Measurements from ENCODE around the gene HOXB1. TPM values are rescaled to one million over a fixed set of nuclear protein-coding genes. Genes with fewer than 3 reads are reported as not detected.

The HOXB1 gene
- polyA plus RNA-seq, 1 experiment = not detected

- TF ChIP-seq, protein P1, sequence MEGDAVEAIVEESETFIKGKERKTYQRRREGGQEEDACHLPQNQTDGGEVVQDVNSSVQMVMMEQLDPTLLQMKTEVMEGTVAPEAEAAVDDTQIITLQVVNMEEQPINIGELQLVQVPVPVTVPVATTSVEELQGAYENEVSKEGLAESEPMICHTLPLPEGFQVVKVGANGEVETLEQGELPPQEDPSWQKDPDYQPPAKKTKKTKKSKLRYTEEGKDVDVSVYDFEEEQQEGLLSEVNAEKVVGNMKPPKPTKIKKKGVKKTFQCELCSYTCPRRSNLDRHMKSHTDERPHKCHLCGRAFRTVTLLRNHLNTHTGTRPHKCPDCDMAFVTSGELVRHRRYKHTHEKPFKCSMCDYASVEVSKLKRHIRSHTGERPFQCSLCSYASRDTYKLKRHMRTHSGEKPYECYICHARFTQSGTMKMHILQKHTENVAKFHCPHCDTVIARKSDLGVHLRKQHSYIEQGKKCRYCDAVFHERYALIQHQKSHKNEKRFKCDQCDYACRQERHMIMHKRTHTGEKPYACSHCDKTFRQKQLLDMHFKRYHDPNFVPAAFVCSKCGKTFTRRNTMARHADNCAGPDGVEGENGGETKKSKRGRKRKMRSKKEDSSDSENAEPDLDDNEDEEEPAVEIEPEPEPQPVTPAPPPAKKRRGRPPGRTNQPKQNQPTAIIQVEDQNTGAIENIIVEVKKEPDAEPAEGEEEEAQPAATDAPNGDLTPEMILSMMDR (IDR thresholded peaks at IDR 0.05; ENCODE audit: insufficient read depth, low read depth, low read length) = no peak
- DNase-seq (ENCODE audit: low read depth) = no peak
- CTCF ChIA-PET = interaction anchor here (0.6 to 1.5 kb wide), 2 partner anchors 42 to 51 kb away, joined by 4 read pairs; no protein-coding TSS in a partner anchor
- H3K4me3 ChIP-seq (ENCODE audit: low read depth, low read length) = no peak overlapping the region
- H3K27me3 ChIP-seq (ENCODE audit: control insufficient read depth, insufficient read depth, low read length) = peaks cover 42% of the 10 kb centered on the region
- POLR2A ChIA-PET = no interaction called here
- H3K36me3 ChIP-seq (ENCODE audit: control insufficient read depth, insufficient read depth, low read length) = no peaks in the 10 kb centered on the region
These were observed 3.9 kb downstream of the HOXB1 start for GRCh38 chr17:48526608-48527546.

GRCh38 chr17:48523010-48523409 is 7.8 kb downstream of the HOXB1 start:
- Histone ChIP-seq H3K27me3 (ENCODE audit: control insufficient read depth, insufficient read depth, low read length) (peaks cover 18% of the 10 kb centered on the region), H3K36me3 (ENCODE audit: control insufficient read depth, insufficient read depth, low read length) (no peaks in the 10 kb centered on the region), H3K4me3 (ENCODE audit: low read depth, low read length) (no peak overlapping the region)
- no peak for DNase-seq (ENCODE audit: low read depth)
- ChIA-PET CTCF (interaction anchor here (0.6 to 2.4 kb wide), 2 partner anchors 15 to 19 kb away, joined by 3 to 8 read pairs; no protein-coding TSS in a partner anchor), POLR2A (no interaction called here)
- TF ChIP-seq, protein P1 (IDR thresholded peaks at IDR 0.05; ENCODE audit: insufficient read depth, low read depth, low read length) = no peak

- no peak overlapping the region for H3K4me3 ChIP-seq (ENCODE audit: low read depth, low read length)
- TF ChIP-seq, protein P1 (IDR thresholded peaks at IDR 0.05; ENCODE audit: insufficient read depth, low read depth, low read length) = no peak
- H3K27me3 ChIP-seq (ENCODE audit: control insufficient read depth, insufficient read depth, low read length) = peaks cover 18% of the 10 kb centered on the region
- no peak for DNase-seq (ENCODE audit: low read depth)
- ChIA-PET CTCF (interaction anchor here (0.6 to 2.4 kb wide), 3 partner anchors 14 to 273 kb away, joined by 3 to 8 read pairs (median 3); no protein-coding TSS in a partner anchor), POLR2A (no interaction called here)
- no peaks in the 10 kb centered on the region for H3K36me3 ChIP-seq (ENCODE audit: control insufficient read depth, insufficient read depth, low read length)
These were observed 8.7 kb downstream of the HOXB1 start for GRCh38 chr17:48522031-48522653.

GRCh38 chr17:48520631-48521079 is 10.2 kb downstream of the HOXB1 start:
- DNase-seq (ENCODE audit: low read depth) = no peak
- H3K27me3 ChIP-seq (ENCODE audit: control insufficient read depth, insufficient read depth, low read length) = peaks cover 15% of the 10 kb centered on the region
- ChIA-PET CTCF (interaction anchor here (0.6 to 1.1 kb wide), 2 partner anchors 28 to 255 kb away, joined by 3 read pairs; no protein-coding TSS in a partner anchor), POLR2A (no interaction called here)
- no peaks in the 10 kb centered on the region for H3K36me3 ChIP-seq (ENCODE audit: control insufficient read depth, insufficient read depth, low read length)
- TF ChIP-seq, protein P1 (IDR thresholded peaks at IDR 0.05; ENCODE audit: insufficient read depth, low read depth, low read length) = no peak
- no peak overlapping the region for H3K4me3 ChIP-seq (ENCODE audit: low read depth, low read length)

DNA sequence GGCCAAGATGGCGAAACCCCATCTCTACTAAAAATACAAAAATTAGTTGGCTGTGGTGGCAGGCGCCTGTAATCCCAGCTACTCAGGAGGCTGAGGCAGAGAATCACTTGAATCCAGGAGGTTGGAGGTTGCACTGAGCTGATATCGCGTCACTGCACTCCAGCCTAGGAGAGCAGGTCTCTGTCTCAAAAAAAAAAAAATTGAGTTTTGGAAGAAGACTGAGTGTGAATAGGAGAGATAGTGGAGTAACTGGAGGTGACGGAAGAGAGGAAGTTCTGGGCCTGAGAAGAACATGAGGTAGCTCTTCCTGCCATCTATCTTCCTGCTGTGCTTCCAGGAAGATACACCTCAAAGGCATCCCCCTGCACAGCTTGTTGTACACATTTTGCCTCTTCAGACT is 11.4 kb downstream of the HOXB1 start:
- no peaks in the 10 kb centered on the region for H3K36me3 ChIP-seq (ENCODE audit: control insufficient read depth, insufficient read depth, low read length)
- ChIA-PET CTCF (interaction anchor here (0.6 kb wide), 1 partner anchor 633 kb away, joined by 4 read pairs; no protein-coding TSS in a partner anchor), POLR2A (no interaction called here)
- TF ChIP-seq, protein P1 (IDR thresholded peaks at IDR 0.05; ENCODE audit: insufficient read depth, low read depth, low read length) = no peak
- no peak for DNase-seq (ENCODE audit: low read depth)
- H3K27me3 ChIP-seq (ENCODE audit: control insufficient read depth, insufficient read depth, low read length) = peaks cover 16% of the 10 kb centered on the region
- no peak overlapping the region for H3K4me3 ChIP-seq (ENCODE audit: low read depth, low read length)

All from BJ (cell line).